SK-N-SH (cell line): ENCODE data around the gene NPY5R. TPM values are rescaled to one million over a fixed set of nuclear protein-coding genes. Genes with fewer than 3 reads are reported as not detected.

ENCODE experiments used
- CTCF ChIA-PET: fragments of 300-600, 350-600 bp; formaldehyde crosslinking; extraction: SDS; loops from one replicate; lab custom pipeline; 2021; lab: Yijun Ruan, JAX
- POLR2A ChIA-PET: fragments of 350-600 bp; sonication (Branson Sonifier 250); formaldehyde crosslinking; extraction: SDS; loops from one replicate; lab custom pipeline; 2020; ENCODE audit warnings: antibody characterized with exemption, inconsistent platforms; lab: Yijun Ruan, JAX
- DNase-seq: peaks from one replicate; pipeline ENCODE4 v3.0.0; 2012
- H2AFZ ChIP-seq: fragments of 200-600 bp; sonication (generic); 2 replicates; pipeline ENCODE4 v1.8.1; 2016; ENCODE audit warnings: antibody characterized with exemption, mild to moderate bottlenecking, low read depth
- H3F3A ChIP-seq: fragments of 200-600 bp; sonication (generic); replicated peaks from 2 replicates; pipeline ENCODE3; 2016; ENCODE audit warnings: antibody characterized with exemption, mild to moderate bottlenecking; ENCODE audit not compliant: insufficient read depth
- H3K27ac ChIP-seq, 2 experiments: fragments of 200-500 bp in 1 of 2; fragments of 200-600 bp in 1 of 2; sonication (Bioruptor generic) in 1 of 2; sonication (generic), shearing (Covaris generic) in 1 of 2; 2 replicates each; pipeline versions ENCODE4 v1.5.1 to v1.6.1; 2014 to 2016; ENCODE audit warnings: low read depth in 2 of 2, inconsistent platforms in 1 of 2, low read length in 1 of 2, mild to moderate bottlenecking in 1 of 2, mixed read lengths in 1 of 2
- H3K27me3 ChIP-seq: fragments of 200-600 bp; sonication (generic), shearing (Covaris generic); 2 replicates; pipeline ENCODE4 v1.6.1; 2016; ENCODE audit warnings: mixed run types; ENCODE audit not compliant: insufficient read depth
- H3K36me3 ChIP-seq, 2 experiments: fragments of 200-500 bp in 1 of 2; fragments of 200-600 bp in 1 of 2; sonication (Bioruptor generic) in 1 of 2; sonication (generic) in 1 of 2; replicated peaks in 1 of 2; 2 replicates each; pipeline versions ENCODE3 to v1.5.1; 2014 to 2016; ENCODE audit warnings: low read length in 1 of 2, mild to moderate bottlenecking in 1 of 2; ENCODE audit not compliant: insufficient read depth in 2 of 2, control insufficient read depth in 1 of 2
- H3K4me1 ChIP-seq, 2 experiments: fragments of 200-500 bp in 1 of 2; fragments of 200-600 bp in 1 of 2; sonication (Bioruptor generic) in 1 of 2; sonication (generic), shearing (Covaris generic) in 1 of 2; 2 replicates each; pipeline versions ENCODE4 v1.5.1 to v1.6.1; 2014 to 2016; ENCODE audit warnings: low read depth in 1 of 2, low read length in 1 of 2, mixed run types in 1 of 2; ENCODE audit not compliant: insufficient read depth in 2 of 2, control insufficient read depth in 1 of 2
- H3K4me2 ChIP-seq: fragments of 200-600 bp; sonication (generic), shearing (Covaris generic); 2 replicates; pipeline ENCODE4 v1.6.1; 2017; ENCODE audit warnings: mixed run types
- H3K4me3 ChIP-seq, 2 experiments: fragments of 200-500 bp in 1 of 2; fragments of 200-600 bp in 1 of 2; sonication (Bioruptor generic) in 1 of 2; sonication (generic), shearing (Covaris generic) in 1 of 2; 2 replicates each; pipeline versions ENCODE4 v1.5.1 to v1.8.1; 2014 to 2016; ENCODE audit warnings: low read depth in 2 of 2, inconsistent platforms in 1 of 2, low read length in 1 of 2, mild to moderate bottlenecking in 1 of 2, mixed read lengths in 1 of 2, moderate library complexity in 1 of 2
- H3K79me2 ChIP-seq: fragments of 200-600 bp; sonication (generic); 2 replicates; pipeline ENCODE4 v1.8.1; 2017; ENCODE audit warnings: mild to moderate bottlenecking; ENCODE audit not compliant: insufficient read depth
- H3K9ac ChIP-seq: fragments of 200-600 bp; sonication (generic); 2 replicates; pipeline ENCODE4 v1.6.1; 2017; ENCODE audit warnings: mixed run types
- H3K9me2 ChIP-seq: fragments of 200-600 bp; sonication (generic); 2 replicates; pipeline ENCODE4 v1.6.1; 2017; ENCODE audit warnings: mixed run types
- H3K9me3 ChIP-seq: fragments of 200-600 bp; sonication (generic); 2 replicates; pipeline ENCODE4 v1.6.1; 2017; ENCODE audit warnings: mixed run types, mild to moderate bottlenecking, moderate library complexity
- H4K20me1 ChIP-seq: fragments of 200-600 bp; sonication (generic); 2 replicates; pipeline ENCODE4 v1.6.1; 2017; ENCODE audit warnings: mild to moderate bottlenecking, mixed run types; ENCODE audit not compliant: insufficient read depth
- GATA2 ChIP-seq: sonication (generic); formaldehyde crosslinking; IDR thresholded peaks from 2 replicates; pipeline ENCODE4 v1.5.0; 2020; ENCODE audit warnings: mild to moderate bottlenecking, missing genetic modification reagents
- RAD21 ChIP-seq: IDR thresholded peaks from 2 replicates; pipeline ENCODE4 v1.6.1; 2012; ENCODE audit warnings: mild to moderate bottlenecking, low read length
- TCF12 ChIP-seq: IDR thresholded peaks from 2 replicates; pipeline ENCODE4 v1.4.0; 2012
- WGBS: methylation state at CpG from one replicate; pipeline ENCODE4 v1.1.6; 2017; ENCODE audit warnings: low lambda C conversion rate; 5-methylcytosine and 5-hydroxymethylcytosine counted together
- polyA plus RNA-seq, 3 experiments: library from polyadenylated mRNA; depleted of rRNA; stranded (reverse); fragments of >200 nt; gene quantifications; 2 replicates each; pipeline ENCODE4 v1.2.3, GENCODE V29; 2012
- TF ChIP-seq, protein P1 (sequence below): IDR thresholded peaks from 2 replicates; pipeline ENCODE4; 2012
- TF ChIP-seq, protein P2 (sequence below): fragments of 200-600 bp; sonication (generic); IDR thresholded peaks from 2 replicates; pipeline ENCODE4 v1.6.1; 2017; ENCODE audit warnings: antibody characterized with exemption, mild to moderate bottlenecking, moderate library complexity
- TF ChIP-seq, protein P3 (sequence below): IDR thresholded peaks from 2 replicates; pipeline ENCODE4 v1.6.1; 2012; ENCODE audit warnings: mild to moderate bottlenecking, low read depth, low read length, moderate library complexity
- TF ChIP-seq, protein P4 (sequence below): fragments of 150-350 bp; IDR thresholded peaks from 2 replicates; pipeline ENCODE4 v1.6.1; 2017; ENCODE audit warnings: antibody characterized with exemption, low read length, low read depth, borderline replicate concordance

NPY5R gene
- polyA plus RNA-seq, 1 of the 3 experiments (the other 2 are of a cell fraction), result not detected

DNA sequence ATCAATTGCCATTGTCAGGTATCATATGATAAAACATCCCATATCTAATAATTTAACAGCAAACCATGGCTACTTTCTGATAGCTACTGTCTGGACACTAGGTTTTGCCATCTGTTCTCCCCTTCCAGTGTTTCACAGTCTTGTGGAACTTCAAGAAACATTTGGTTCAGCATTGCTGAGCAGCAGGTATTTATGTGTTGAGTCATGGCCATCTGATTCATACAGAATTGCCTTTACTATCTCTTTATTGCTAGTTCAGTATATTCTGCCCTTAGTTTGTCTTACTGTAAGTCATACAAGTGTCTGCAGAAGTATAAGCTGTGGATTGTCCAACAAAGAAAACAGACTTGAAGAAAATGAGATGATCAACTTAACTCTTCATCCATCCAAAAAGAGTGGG, 7.0 kb downstream of the NPY5R start:
- Histone ChIP-seq H3K9me3 (no peaks in the 10 kb centered on the region), H3K79me2 (no peaks in the 10 kb centered on the region), H3K4me3 (no peak overlapping the region), H3F3A (no peaks in the 10 kb centered on the region), H2AFZ (no peak overlapping the region), H3K9me2 (no peaks in the 10 kb centered on the region), H4K20me1 (no peaks in the 10 kb centered on the region), H3K4me1 (no peaks in the 10 kb centered on the region), H3K27me3 (no peaks in the 10 kb centered on the region), H3K27ac (no peak overlapping the region), H3K4me2 (no peak overlapping the region), H3K36me3 (no peaks in the 10 kb centered on the region), H3K9ac (no peak overlapping the region)
- DNase-seq, result no peak
- no peak for TF ChIP-seq TCF12
- TF ChIP-seq, protein P1, sequence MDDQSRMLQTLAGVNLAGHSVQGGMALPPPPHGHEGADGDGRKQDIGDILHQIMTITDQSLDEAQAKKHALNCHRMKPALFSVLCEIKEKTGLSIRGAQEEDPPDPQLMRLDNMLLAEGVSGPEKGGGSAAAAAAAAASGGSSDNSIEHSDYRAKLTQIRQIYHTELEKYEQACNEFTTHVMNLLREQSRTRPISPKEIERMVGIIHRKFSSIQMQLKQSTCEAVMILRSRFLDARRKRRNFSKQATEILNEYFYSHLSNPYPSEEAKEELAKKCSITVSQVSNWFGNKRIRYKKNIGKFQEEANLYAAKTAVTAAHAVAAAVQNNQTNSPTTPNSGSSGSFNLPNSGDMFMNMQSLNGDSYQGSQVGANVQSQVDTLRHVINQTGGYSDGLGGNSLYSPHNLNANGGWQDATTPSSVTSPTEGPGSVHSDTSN, result no peak
- ChIA-PET CTCF (interaction anchor here (1.7 kb wide), 1 partner anchor 18 kb away, joined by 4 read pairs; the partner anchor contains the start of gene NPY1R), POLR2A (no interaction called here)

DNA sequence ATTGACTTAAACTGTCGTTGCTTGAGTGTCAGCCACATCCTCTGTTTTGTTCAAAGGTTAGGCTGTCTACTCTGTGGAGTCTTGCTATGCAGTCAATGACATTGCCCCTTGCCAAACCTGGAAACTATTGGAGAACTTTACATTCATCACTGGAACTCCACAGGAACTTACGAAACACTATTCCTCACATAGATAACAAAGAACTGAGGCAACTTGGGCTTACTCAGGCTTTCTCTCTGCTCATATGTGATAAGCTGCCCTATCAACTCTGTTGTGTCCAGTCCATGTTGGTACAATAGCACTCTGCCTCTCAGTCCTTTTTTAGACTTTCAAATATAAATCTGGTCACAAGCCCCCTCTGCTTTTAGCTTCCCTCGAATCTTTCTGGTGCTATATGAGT, 9.4 kb downstream of the NPY5R start:
- H3K27ac ChIP-seq, result no peak overlapping the region
- WGBS, result 0% methylated on average over 3 of the region's 3 CpGs

DNA sequence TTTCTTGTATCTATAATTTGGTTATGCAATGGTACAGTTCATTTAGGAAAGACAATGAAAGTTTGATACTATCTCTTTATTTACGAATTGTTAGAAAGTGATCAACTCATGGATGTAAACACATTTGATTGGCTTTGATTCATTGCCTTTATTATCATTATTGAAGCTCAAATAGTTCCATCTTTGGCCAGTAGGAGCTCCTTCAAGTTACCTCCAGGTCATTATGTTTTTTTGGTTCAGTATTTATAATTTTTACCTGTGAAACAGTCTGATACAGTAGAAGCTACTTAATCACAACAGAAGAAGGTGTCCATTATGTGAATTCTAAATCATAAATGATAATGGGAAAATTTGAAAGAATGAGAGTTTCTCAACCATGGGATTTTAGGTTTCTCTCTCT, 12.4 kb downstream of the NPY5R start:
- Histone ChIP-seq H3K27me3 (no peaks in the 10 kb centered on the region), H3K9ac (no peak overlapping the region), H3K4me3 (no peak overlapping the region), H4K20me1 (no peaks in the 10 kb centered on the region), H3K4me2 (no peak overlapping the region)
- ChIA-PET CTCF (no interaction called here), POLR2A (no interaction called here)
- WGBS, result 4% methylated on average over 1 of the region's 1 CpG
- TF ChIP-seq GATA2 (CRISPR knock-in tag) (no peak), RAD21 (no peak)
- TF ChIP-seq, protein P2, sequence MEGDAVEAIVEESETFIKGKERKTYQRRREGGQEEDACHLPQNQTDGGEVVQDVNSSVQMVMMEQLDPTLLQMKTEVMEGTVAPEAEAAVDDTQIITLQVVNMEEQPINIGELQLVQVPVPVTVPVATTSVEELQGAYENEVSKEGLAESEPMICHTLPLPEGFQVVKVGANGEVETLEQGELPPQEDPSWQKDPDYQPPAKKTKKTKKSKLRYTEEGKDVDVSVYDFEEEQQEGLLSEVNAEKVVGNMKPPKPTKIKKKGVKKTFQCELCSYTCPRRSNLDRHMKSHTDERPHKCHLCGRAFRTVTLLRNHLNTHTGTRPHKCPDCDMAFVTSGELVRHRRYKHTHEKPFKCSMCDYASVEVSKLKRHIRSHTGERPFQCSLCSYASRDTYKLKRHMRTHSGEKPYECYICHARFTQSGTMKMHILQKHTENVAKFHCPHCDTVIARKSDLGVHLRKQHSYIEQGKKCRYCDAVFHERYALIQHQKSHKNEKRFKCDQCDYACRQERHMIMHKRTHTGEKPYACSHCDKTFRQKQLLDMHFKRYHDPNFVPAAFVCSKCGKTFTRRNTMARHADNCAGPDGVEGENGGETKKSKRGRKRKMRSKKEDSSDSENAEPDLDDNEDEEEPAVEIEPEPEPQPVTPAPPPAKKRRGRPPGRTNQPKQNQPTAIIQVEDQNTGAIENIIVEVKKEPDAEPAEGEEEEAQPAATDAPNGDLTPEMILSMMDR, result 0 out of 2 replicates have a peak, but pooled peaks have one; percentile 26
- TF ChIP-seq, protein P3, sequence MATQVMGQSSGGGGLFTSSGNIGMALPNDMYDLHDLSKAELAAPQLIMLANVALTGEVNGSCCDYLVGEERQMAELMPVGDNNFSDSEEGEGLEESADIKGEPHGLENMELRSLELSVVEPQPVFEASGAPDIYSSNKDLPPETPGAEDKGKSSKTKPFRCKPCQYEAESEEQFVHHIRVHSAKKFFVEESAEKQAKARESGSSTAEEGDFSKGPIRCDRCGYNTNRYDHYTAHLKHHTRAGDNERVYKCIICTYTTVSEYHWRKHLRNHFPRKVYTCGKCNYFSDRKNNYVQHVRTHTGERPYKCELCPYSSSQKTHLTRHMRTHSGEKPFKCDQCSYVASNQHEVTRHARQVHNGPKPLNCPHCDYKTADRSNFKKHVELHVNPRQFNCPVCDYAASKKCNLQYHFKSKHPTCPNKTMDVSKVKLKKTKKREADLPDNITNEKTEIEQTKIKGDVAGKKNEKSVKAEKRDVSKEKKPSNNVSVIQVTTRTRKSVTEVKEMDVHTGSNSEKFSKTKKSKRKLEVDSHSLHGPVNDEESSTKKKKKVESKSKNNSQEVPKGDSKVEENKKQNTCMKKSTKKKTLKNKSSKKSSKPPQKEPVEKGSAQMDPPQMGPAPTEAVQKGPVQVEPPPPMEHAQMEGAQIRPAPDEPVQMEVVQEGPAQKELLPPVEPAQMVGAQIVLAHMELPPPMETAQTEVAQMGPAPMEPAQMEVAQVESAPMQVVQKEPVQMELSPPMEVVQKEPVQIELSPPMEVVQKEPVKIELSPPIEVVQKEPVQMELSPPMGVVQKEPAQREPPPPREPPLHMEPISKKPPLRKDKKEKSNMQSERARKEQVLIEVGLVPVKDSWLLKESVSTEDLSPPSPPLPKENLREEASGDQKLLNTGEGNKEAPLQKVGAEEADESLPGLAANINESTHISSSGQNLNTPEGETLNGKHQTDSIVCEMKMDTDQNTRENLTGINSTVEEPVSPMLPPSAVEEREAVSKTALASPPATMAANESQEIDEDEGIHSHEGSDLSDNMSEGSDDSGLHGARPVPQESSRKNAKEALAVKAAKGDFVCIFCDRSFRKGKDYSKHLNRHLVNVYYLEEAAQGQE, result no peak
- TF ChIP-seq, all 33 proteins: peak for 1
- DNase-seq, result no peak
- H3K4me1 ChIP-seq, result no peaks in the 10 kb centered on the region
- no peaks in the 10 kb centered on the region for H3K79me2 ChIP-seq
- H3K9me3 ChIP-seq, result no peaks in the 10 kb centered on the region
- no peak overlapping the region for H2AFZ ChIP-seq
- H3K36me3 ChIP-seq, result no peaks in the 10 kb centered on the region
- H3K9me2 ChIP-seq, result no peaks in the 10 kb centered on the region
- no peaks in the 10 kb centered on the region for H3F3A ChIP-seq
- H3K27ac ChIP-seq, result no peak overlapping the region

More for the DNA sequence above, 9.4 kb downstream of the NPY5R start:
- POLR2A ChIA-PET, result no interaction called here
- Histone ChIP-seq H3K36me3 (no peaks in the 10 kb centered on the region), H3K4me1 (no peaks in the 10 kb centered on the region), H3K4me2 (no peak overlapping the region), H3F3A (no peaks in the 10 kb centered on the region), H4K20me1 (no peaks in the 10 kb centered on the region), H3K27me3 (no peaks in the 10 kb centered on the region), H2AFZ (no peak overlapping the region), H3K4me3 (no peak overlapping the region), H3K9me2 (no peaks in the 10 kb centered on the region), H3K9me3 (no peaks in the 10 kb centered on the region), H3K79me2 (no peaks in the 10 kb centered on the region), H3K9ac (no peak overlapping the region)
- CTCF ChIA-PET, result interaction anchor here (0.7 kb wide), 1 partner anchor 19 kb away, joined by 3 read pairs; no protein-coding TSS in a partner anchor
- TF ChIP-seq RAD21, result no peak
- TF ChIP-seq, protein P4, sequence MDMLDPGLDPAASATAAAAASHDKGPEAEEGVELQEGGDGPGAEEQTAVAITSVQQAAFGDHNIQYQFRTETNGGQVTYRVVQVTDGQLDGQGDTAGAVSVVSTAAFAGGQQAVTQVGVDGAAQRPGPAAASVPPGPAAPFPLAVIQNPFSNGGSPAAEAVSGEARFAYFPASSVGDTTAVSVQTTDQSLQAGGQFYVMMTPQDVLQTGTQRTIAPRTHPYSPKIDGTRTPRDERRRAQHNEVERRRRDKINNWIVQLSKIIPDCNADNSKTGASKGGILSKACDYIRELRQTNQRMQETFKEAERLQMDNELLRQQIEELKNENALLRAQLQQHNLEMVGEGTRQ, result no peak
- no peak for DNase-seq
